Glutamatergic neuron (in vitro differentiated cells): ENCODE measurements around the gene GNAI3. TPM values are rescaled to one million over a fixed set of nuclear protein-coding genes. Genes with fewer than 3 reads are reported as not detected.
"Not testable (repeated sequence)": the region's sequence is repeated elsewhere in the genome, so short reads cannot be mapped to it uniquely, and the experiment has no call there.

Experiments
- DNase-seq: peaks from one replicate; pipeline ENCODE4 v3.0.0; 2022
- H3K27ac Mint-ChIP-seq: one replicate; pipeline ENCODE4 v1.8.0; 2020; ENCODE audit warnings: mild to moderate bottlenecking, mixed read lengths, inconsistent platforms; ENCODE audit not compliant: unreplicated experiment
- H3K27me3 Mint-ChIP-seq: one replicate; pipeline ENCODE4 v1.8.0; 2020; ENCODE audit warnings: mild to moderate bottlenecking, moderate library complexity, mixed read lengths, inconsistent platforms; ENCODE audit not compliant: unreplicated experiment
- H3K36me3 Mint-ChIP-seq: one replicate; pipeline ENCODE4 v1.8.0; 2020; ENCODE audit warnings: mild to moderate bottlenecking, mixed read lengths, inconsistent platforms; ENCODE audit not compliant: unreplicated experiment
- H3K4me1 Mint-ChIP-seq: one replicate; pipeline ENCODE4 v1.8.0; 2020; ENCODE audit warnings: mild to moderate bottlenecking, low read depth, mixed read lengths, inconsistent platforms; ENCODE audit not compliant: unreplicated experiment
- H3K4me3 Mint-ChIP-seq: one replicate; pipeline ENCODE4 v1.8.0; 2020; ENCODE audit warnings: mild to moderate bottlenecking, mixed read lengths, inconsistent platforms; ENCODE audit not compliant: unreplicated experiment
- H3K9me3 Mint-ChIP-seq: one replicate; pipeline ENCODE4 v1.8.0; 2020; ENCODE audit warnings: mild to moderate bottlenecking, moderate library complexity, mixed read lengths, inconsistent platforms; ENCODE audit not compliant: unreplicated experiment
- total RNA-seq: library from RNA; stranded (reverse); fragmentation: NEBNext Ultra II Directional; extraction: Animal tissue kit (Norgen Biotek cat#: 25700); gene quantifications from one replicate; pipeline ENCODE4 v1.2.1, GENCODE V29; 2021; ENCODE audit not compliant: unreplicated experiment
- TF ChIP-seq, protein P1 (sequence below): fragments of 200-600 bp; sonication (generic); IDR thresholded peaks from one replicate; pipeline ENCODE4 v1.5.0; 2021; ENCODE audit not compliant: partially characterized antibody, unreplicated experiment

GNAI3 gene
- total RNA-seq, 1 donor from 2014 or later = 13.8 TPM

DNA sequence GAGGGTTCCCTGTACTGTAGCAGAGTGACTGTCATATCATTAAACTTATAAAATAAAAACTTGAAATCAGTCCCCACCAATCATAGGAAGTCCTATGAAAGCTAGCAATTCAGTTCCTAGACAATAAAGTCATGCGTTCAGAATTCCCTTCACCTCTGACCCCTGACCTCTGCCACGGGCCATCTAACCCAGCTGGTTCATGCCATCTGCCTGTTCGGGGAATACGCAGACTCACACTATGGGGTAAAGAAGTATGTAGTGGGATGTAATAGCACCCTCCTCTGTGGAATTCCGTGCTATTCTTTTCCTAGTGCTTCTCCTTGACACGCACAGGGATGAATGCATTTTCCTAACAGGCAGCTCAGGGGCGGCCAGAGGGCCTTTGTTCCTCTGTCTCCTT is 109.6 kb downstream of the GNAI3 start:
- no peak for DNase-seq
- no peak overlapping the region for H3K4me3 Mint-ChIP-seq
- peaks cover 6% of the 10 kb centered on the region for H3K9me3 Mint-ChIP-seq
- H3K27ac Mint-ChIP-seq = no peak overlapping the region
- peaks cover 3% of the 10 kb centered on the region for H3K36me3 Mint-ChIP-seq
- peaks cover 5% of the 10 kb centered on the region for H3K27me3 Mint-ChIP-seq
- TF ChIP-seq, protein P1, sequence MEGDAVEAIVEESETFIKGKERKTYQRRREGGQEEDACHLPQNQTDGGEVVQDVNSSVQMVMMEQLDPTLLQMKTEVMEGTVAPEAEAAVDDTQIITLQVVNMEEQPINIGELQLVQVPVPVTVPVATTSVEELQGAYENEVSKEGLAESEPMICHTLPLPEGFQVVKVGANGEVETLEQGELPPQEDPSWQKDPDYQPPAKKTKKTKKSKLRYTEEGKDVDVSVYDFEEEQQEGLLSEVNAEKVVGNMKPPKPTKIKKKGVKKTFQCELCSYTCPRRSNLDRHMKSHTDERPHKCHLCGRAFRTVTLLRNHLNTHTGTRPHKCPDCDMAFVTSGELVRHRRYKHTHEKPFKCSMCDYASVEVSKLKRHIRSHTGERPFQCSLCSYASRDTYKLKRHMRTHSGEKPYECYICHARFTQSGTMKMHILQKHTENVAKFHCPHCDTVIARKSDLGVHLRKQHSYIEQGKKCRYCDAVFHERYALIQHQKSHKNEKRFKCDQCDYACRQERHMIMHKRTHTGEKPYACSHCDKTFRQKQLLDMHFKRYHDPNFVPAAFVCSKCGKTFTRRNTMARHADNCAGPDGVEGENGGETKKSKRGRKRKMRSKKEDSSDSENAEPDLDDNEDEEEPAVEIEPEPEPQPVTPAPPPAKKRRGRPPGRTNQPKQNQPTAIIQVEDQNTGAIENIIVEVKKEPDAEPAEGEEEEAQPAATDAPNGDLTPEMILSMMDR = no peak
- peaks cover 33% of the 10 kb centered on the region for H3K4me1 Mint-ChIP-seq

DNA sequence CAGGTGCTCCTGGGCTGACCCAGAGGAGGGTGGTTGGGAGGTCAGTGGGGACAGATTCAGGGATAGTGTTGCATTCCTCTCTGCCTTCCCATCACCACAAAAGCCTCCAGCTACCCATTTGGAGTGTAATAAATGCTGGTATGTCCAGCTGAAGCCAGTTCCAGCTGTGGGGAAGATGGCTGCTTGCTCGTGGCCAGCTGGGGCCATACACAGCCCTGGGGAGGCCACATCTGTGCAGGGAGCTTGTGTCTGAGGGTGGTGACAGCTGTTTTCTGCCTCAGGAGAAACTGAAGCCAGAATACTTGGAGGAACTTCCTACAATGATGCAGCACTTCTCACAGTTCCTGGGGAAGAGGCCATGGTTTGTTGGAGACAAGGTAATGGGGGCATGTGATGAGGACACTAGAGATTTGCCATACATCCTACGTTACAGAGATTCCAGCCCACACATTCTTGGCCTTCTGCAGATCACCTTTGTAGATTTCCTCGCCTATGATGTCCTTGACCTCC is 110.2 kb downstream of the GNAI3 start:
- Mint-ChIP-seq H3K36me3 (peaks cover 3% of the 10 kb centered on the region), H3K9me3 (peaks cover 5% of the 10 kb centered on the region), H3K4me1 (peaks cover 33% of the 10 kb centered on the region), H3K27me3 (peaks cover 5% of the 10 kb centered on the region), H3K4me3 (peak overlapping the region; percentile 32), H3K27ac (peak overlapping the region; percentile 55)
- no peak for DNase-seq
- TF ChIP-seq, protein P1 = no peak

DNA sequence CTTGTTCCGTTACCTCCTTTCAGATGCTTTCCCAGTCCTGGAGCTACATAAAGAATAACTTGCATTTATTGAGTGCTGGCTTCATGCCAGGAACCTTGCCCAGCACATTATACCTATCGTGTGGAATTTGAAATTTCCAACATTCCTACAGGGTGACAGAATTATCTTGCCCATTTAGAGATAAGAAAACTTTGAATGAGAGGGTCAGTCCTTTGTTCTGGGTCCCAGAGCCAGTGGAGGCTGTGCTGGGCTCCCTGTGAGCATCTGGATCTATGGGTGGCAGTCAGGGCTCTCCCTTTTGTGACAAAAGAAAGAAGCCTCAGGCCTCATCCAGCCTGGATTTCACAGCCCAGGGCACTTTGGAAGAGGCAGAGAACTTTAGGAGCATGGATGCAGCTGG is 110.7 kb downstream of the GNAI3 start:
- TF ChIP-seq, protein P1 = no peak
- Mint-ChIP-seq H3K36me3 (peaks cover 3% of the 10 kb centered on the region), H3K4me3 (peak overlapping the region; percentile 32), H3K27ac (no peak overlapping the region), H3K27me3 (peaks cover 5% of the 10 kb centered on the region), H3K9me3 (peaks cover 5% of the 10 kb centered on the region), H3K4me1 (peaks cover 33% of the 10 kb centered on the region)
- DNase-seq = no peak

DNA sequence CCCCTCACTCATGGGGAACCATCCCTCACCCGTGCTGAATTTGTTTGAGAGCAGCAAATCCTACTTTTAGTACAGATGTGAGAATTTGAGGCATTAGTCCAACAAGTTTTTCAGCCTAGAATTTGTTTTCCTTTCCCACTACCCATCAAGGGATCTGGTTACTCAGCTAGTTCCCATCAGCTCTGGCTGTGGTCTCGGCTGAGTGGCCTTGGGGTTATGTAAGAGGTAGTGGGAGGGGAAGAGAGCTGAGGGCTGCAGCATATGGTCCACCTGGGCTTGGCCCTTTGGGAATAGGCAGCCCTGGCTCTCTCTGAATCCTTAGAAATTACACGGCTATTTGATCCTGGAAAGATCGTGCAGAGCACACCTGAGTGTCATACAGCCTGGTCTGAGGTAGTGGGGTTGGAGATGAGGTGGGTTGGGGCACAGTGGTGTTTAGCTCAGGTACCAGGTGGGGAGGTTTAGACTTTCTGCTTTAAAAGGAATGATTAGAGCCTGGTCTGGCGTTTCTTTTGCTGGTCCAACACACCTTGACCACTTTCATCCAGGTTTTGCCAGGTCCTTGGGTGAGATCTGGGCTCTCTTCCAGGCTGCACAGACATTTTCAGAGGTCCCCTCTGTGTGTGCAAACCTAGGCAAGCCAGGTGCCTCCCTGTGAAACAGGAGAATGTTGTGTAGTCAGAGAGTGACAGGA is 111.7 kb downstream of the GNAI3 start:
- TF ChIP-seq, protein P1 = no peak
- peak overlapping the region; percentile 31 for H3K27ac Mint-ChIP-seq

DNA sequence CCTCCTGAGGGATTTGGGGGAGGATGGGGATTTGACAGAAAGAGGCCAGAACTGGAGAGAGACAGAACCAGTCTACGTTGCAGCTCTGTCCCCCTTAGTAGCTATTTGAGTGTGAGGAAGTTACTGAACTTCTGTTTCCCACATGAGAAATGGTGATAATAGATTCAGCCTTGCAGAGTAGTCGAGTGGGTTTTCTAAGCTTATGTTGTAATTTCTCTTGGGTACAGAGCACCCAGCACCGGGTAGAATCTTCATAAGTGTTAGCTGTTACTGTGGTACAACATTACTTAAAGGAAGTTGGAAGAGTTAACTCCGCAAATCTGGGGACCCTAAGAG is 112.2 kb downstream of the GNAI3 start:
- not testable (repeated sequence) for H3K9me3 Mint-ChIP-seq, H3K27me3 Mint-ChIP-seq, DNase-seq, H3K4me3 Mint-ChIP-seq, H3K27ac Mint-ChIP-seq, H3K36me3 Mint-ChIP-seq
- H3K4me1 Mint-ChIP-seq = peaks cover 30% of the 10 kb centered on the region

More for the DNA sequence above, 111.7 kb downstream of the GNAI3 start:
- Mint-ChIP-seq H3K4me3 (peak overlapping the region; percentile 57), H3K9me3 (peaks cover 5% of the 10 kb centered on the region), H3K27me3 (peaks cover 2% of the 10 kb centered on the region), H3K36me3 (peaks cover 3% of the 10 kb centered on the region), H3K4me1 (peaks cover 30% of the 10 kb centered on the region)
- no peak for DNase-seq
